SHP77 (cell line): ENCODE results near the gene EGF.

Experiments
- DNase-seq, 2 experiments: peaks; one replicate each; lab custom pipeline; 2025; lab: John Stamatoyannopoulos, UW

The EGF gene

GRCh38 chr4:109962401-109962800 lies 49.7 kb downstream of the EGF start:
- no peak for DNase-seq

GRCh38 chr4:109966891-109967481 lies 54.3 kb downstream of the EGF start:
- DNase-seq: no peak

- no peak for DNase-seq
These were observed 55.3 kb downstream of the EGF start for GRCh38 chr4:109967798-109968520.

GRCh38 chr4:109969087-109969486 lies 56.4 kb downstream of the EGF start:
- DNase-seq: no peak

- no peak for DNase-seq
These were observed 57.2 kb downstream of the EGF start for GRCh38 chr4:109969919-109970318.

- no peak for DNase-seq
These were observed 60.3 kb downstream of the EGF start for GRCh38 chr4:109972786-109973528.

- DNase-seq: no peak
These were observed 60.8 kb downstream of the EGF start for GRCh38 chr4:109973529-109973905.

GRCh38 chr4:109976189-109976588 lies 63.5 kb downstream of the EGF start:
- DNase-seq: no peak

- no peak for DNase-seq
These were observed 65.3 kb downstream of the EGF start for GRCh38 chr4:109977854-109978501.

- DNase-seq: no peak
These were observed 66.2 kb downstream of the EGF start for GRCh38 chr4:109978704-109979454.

GRCh38 chr4:109979920-109980717 lies 67.4 kb downstream of the EGF start:
- no peak for DNase-seq

GRCh38 chr4:109981936-109982335 lies 69.3 kb downstream of the EGF start:
- no peak for DNase-seq

GRCh38 chr4:109982521-109982920 lies 69.8 kb downstream of the EGF start:
- no peak for DNase-seq

GRCh38 chr4:109985993-109986974 lies 73.6 kb downstream of the EGF start:
- no peak for DNase-seq

GRCh38 chr4:109989044-109989443 lies 76.4 kb downstream of the EGF start:
- no peak for DNase-seq

- DNase-seq: no peak
These were observed 76.9 kb downstream of the EGF start for GRCh38 chr4:109989618-109990017.

GRCh38 chr4:109990261-109991257 lies 77.9 kb downstream of the EGF start:
- no peak for DNase-seq

- no peak for DNase-seq
These were observed 80.4 kb downstream of the EGF start for GRCh38 chr4:109993116-109993515.

- DNase-seq: no peak
These were observed 81.7 kb downstream of the EGF start for GRCh38 chr4:109994415-109994827.
